GM23338 (cell line): ENCODE data around the gene SETD1B. TPM values are rescaled to one million over a fixed set of nuclear protein-coding genes. Genes with fewer than 3 reads are reported as not detected.

Experiments used
- ATAC-seq: fragments of 200-7000 bp; cut with Tn5 transposase; 3 replicates; pipeline ENCODE4 v1.9.1; 2020
- DNase-seq: peaks from one replicate; pipeline ENCODE4 v3.0.0-alpha.2; 2015; ENCODE audit warnings: low spot score
- H2AFZ ChIP-seq: fragments of 200-600 bp; sonication (generic); 2 replicates; pipeline ENCODE4 v1.8.0; 2016; ENCODE audit warnings: antibody characterized with exemption, mild to moderate bottlenecking, moderate library complexity
- H3F3A ChIP-seq: fragments of 200-600 bp; sonication (generic); replicated peaks from 2 replicates; pipeline ENCODE4 v1.8.0; 2017; ENCODE audit warnings: antibody characterized with exemption, mixed run types, low read depth
- H3K27ac ChIP-seq: fragments of 200-600 bp; sonication (generic); 2 replicates; pipeline ENCODE4 v1.6.1; 2016; ENCODE audit warnings: low read depth
- H3K27me3 ChIP-seq: fragments of 200-600 bp; sonication (generic); 2 replicates; pipeline ENCODE4 v1.8.0; 2016; ENCODE audit warnings: mild to moderate bottlenecking, mixed run types, moderate library complexity; ENCODE audit not compliant: insufficient read depth
- H3K36me3 ChIP-seq: fragments of 200-600 bp; sonication (generic); 2 replicates; pipeline ENCODE4 v1.8.0; 2016; ENCODE audit warnings: mild to moderate bottlenecking; ENCODE audit not compliant: insufficient read depth
- H3K4me1 ChIP-seq: fragments of 200-600 bp; sonication (generic); 2 replicates; pipeline ENCODE4 v1.8.0; 2016; ENCODE audit warnings: mild to moderate bottlenecking, moderate library complexity; ENCODE audit not compliant: insufficient read depth
- H3K4me2 ChIP-seq: fragments of 200-600 bp; sonication (generic); 2 replicates; pipeline ENCODE4 v1.7.1; 2017; ENCODE audit warnings: mixed run types
- H3K4me3 ChIP-seq: fragments of 200-600 bp; sonication (generic); 2 replicates; pipeline ENCODE4 v1.6.1; 2016; ENCODE audit warnings: mixed run types
- H3K79me2 ChIP-seq: fragments of 200-600 bp; sonication (generic); replicated peaks from 2 replicates; pipeline ENCODE4 v1.8.0; 2017; ENCODE audit warnings: mild to moderate bottlenecking; ENCODE audit not compliant: insufficient read depth
- H3K9me2 ChIP-seq: fragments of 200-600 bp; sonication (generic); 2 replicates; pipeline ENCODE4 v1.8.0; 2017; ENCODE audit not compliant: insufficient read depth
- H4K20me1 ChIP-seq: fragments of 200-600 bp; sonication (generic); replicated peaks from 2 replicates; pipeline ENCODE4 v1.8.0; 2017; ENCODE audit warnings: mild to moderate bottlenecking; ENCODE audit not compliant: insufficient read depth
- H3K27ac Mint-ChIP-seq: 2 replicates; pipeline ENCODE4 v1.8.0; 2020; ENCODE audit warnings: inconsistent platforms, mild to moderate bottlenecking, moderate library complexity, mixed read lengths
- H3K27me3 Mint-ChIP-seq: 3 replicates; pipeline ENCODE4 v1.8.0; 2022; ENCODE audit warnings: low read depth, mild to moderate bottlenecking, moderate library complexity, mixed read lengths, inconsistent platforms; ENCODE audit not compliant: insufficient read depth, poor library complexity
- H3K36me3 Mint-ChIP-seq: 3 replicates; pipeline ENCODE4 v1.8.0; 2021; ENCODE audit warnings: low read depth, mild to moderate bottlenecking, inconsistent platforms, moderate library complexity, mixed read lengths
- H3K4me1 Mint-ChIP-seq: 3 replicates; pipeline ENCODE4 v1.8.0; 2020; ENCODE audit warnings: mild to moderate bottlenecking, inconsistent platforms, mixed read lengths
- H3K4me3 Mint-ChIP-seq: 3 replicates; pipeline ENCODE4 v1.8.0; 2021; ENCODE audit warnings: moderate library complexity, mild to moderate bottlenecking, inconsistent platforms, mixed read lengths
- H3K9me3 Mint-ChIP-seq: 3 replicates; pipeline ENCODE4 v1.8.0; 2020; ENCODE audit warnings: moderate library complexity, mild to moderate bottlenecking, inconsistent platforms, mixed read lengths
- EZH2 ChIP-seq: fragments of 200-600 bp; sonication (generic); IDR thresholded peaks from one replicate; pipeline ENCODE4 v1.8.0; 2017; ENCODE audit warnings: antibody characterized with exemption, mild to moderate bottlenecking, low read depth; ENCODE audit not compliant: unreplicated experiment
- JUNB ChIP-seq: IDR thresholded peaks from one replicate; pipeline ENCODE4 v1.6.1; 2016; ENCODE audit warnings: antibody characterized with exemption; ENCODE audit not compliant: unreplicated experiment
- NANOG ChIP-seq: IDR thresholded peaks from 2 replicates; pipeline ENCODE4 v1.6.1; 2016; ENCODE audit warnings: antibody characterized with exemption, borderline replicate concordance
- POLR2AphosphoS5 ChIP-seq: IDR thresholded peaks from 2 replicates; pipeline ENCODE4 v1.6.1; 2016; ENCODE audit warnings: antibody characterized with exemption, low read depth
- STAT1 ChIP-seq: IDR thresholded peaks from one replicate; pipeline ENCODE4 v1.6.1; 2016; ENCODE audit warnings: antibody characterized with exemption; ENCODE audit not compliant: unreplicated experiment
- polyA plus RNA-seq: library from polyadenylated mRNA; unstranded; fragments of >200 nt; fragmentation: Nextera tagmentation; extraction: Ambion mirVana; gene quantifications from 2 replicates; pipeline ENCODE4 v1.2.1, GENCODE V29; 2016
- total RNA-seq: library from RNA; depleted of rRNA; stranded (reverse); fragments of >200 nt; shearing (Covaris generic); gene quantifications from 2 replicates; pipeline ENCODE4 v1.2.3, GENCODE V29; 2014
- TF ChIP-seq, protein P1 (sequence below), 2 experiments: fragments of 200-600 bp in 1 of 2; sonication (generic) in 1 of 2; conservative IDR thresholded peaks; 2 replicates each; pipeline versions ENCODE4 v1.5.1 to v1.6.1; 2016 to 2017; ENCODE audit warnings: antibody characterized with exemption in 2 of 2, low read depth in 2 of 2, mild to moderate bottlenecking in 2 of 2, moderate library complexity in 1 of 2
- TF ChIP-seq, protein P2 (sequence below): IDR thresholded peaks from 2 replicates; pipeline ENCODE4 v1.6.1; 2016; ENCODE audit warnings: antibody characterized with exemption
- TF ChIP-seq, protein P3 (sequence below): IDR thresholded peaks from one replicate; pipeline ENCODE4 v1.6.1; 2018; ENCODE audit warnings: antibody characterized with exemption; ENCODE audit not compliant: unreplicated experiment

The SETD1B gene
- total and polyA plus RNA-seq, 2 experiments from 2014 or later, result 3.1 to 8.7 TPM

DNA sequence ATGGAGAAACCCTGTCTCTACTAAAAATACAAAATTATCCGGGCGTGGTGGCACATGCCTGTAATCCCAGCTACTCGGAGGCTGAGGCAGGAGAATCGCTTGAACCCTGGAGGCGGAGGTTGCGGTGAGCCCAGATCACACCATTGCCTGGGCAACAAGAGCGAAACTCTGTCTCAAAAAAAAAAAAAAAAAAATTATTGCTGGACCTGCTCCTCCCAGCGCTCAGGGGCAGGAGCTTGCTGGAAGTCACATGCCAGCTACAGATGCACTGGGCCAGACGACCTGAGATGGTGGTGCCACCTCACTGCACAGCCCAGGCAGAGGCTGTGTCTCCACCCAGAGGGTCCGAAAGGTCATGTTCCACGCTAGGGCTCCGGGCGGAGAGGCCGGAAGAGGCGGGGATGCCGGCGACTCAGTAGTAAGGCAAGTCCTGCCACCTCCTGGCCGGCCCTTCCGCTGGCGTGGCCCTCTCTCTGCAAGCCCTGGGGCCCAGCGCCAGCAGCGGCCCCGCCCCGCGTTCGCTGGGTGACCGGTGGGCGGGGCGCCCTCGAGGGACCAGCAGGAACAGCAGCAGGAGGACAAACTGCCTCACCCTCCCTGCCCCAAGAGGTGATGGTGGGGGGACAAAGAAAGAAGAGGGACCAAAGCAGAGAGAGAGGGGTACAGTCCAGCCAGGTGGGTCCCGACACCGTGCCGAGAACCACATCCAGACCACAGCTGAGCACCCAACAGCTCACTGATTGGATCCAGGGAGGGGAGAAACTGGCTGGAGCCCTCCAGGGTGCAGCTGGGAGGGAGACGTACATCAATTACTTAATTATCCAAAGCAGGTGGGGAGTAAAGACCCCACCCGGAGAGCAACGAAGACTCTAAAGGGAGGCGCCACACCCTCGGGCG is 6.7 kb upstream of the SETD1B start:
- peak overlapping the region; percentile 53 for H3K4me3 ChIP-seq
- TF ChIP-seq, protein P1, sequence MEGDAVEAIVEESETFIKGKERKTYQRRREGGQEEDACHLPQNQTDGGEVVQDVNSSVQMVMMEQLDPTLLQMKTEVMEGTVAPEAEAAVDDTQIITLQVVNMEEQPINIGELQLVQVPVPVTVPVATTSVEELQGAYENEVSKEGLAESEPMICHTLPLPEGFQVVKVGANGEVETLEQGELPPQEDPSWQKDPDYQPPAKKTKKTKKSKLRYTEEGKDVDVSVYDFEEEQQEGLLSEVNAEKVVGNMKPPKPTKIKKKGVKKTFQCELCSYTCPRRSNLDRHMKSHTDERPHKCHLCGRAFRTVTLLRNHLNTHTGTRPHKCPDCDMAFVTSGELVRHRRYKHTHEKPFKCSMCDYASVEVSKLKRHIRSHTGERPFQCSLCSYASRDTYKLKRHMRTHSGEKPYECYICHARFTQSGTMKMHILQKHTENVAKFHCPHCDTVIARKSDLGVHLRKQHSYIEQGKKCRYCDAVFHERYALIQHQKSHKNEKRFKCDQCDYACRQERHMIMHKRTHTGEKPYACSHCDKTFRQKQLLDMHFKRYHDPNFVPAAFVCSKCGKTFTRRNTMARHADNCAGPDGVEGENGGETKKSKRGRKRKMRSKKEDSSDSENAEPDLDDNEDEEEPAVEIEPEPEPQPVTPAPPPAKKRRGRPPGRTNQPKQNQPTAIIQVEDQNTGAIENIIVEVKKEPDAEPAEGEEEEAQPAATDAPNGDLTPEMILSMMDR (conservative IDR thresholded peaks at IDR 0.05; ENCODE audit: low read depth in 2 of 2), result peak; percentile 32 to 42; a peak in 3 of 4 replicates
- no peak for TF ChIP-seq STAT1
- no peak for TF ChIP-seq EZH2
- no peak for TF ChIP-seq NANOG
- TF ChIP-seq, protein P2, sequence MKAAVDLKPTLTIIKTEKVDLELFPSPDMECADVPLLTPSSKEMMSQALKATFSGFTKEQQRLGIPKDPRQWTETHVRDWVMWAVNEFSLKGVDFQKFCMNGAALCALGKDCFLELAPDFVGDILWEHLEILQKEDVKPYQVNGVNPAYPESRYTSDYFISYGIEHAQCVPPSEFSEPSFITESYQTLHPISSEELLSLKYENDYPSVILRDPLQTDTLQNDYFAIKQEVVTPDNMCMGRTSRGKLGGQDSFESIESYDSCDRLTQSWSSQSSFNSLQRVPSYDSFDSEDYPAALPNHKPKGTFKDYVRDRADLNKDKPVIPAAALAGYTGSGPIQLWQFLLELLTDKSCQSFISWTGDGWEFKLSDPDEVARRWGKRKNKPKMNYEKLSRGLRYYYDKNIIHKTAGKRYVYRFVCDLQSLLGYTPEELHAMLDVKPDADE, result no peak
- no peak for TF ChIP-seq JUNB
- TF ChIP-seq, protein P3, sequence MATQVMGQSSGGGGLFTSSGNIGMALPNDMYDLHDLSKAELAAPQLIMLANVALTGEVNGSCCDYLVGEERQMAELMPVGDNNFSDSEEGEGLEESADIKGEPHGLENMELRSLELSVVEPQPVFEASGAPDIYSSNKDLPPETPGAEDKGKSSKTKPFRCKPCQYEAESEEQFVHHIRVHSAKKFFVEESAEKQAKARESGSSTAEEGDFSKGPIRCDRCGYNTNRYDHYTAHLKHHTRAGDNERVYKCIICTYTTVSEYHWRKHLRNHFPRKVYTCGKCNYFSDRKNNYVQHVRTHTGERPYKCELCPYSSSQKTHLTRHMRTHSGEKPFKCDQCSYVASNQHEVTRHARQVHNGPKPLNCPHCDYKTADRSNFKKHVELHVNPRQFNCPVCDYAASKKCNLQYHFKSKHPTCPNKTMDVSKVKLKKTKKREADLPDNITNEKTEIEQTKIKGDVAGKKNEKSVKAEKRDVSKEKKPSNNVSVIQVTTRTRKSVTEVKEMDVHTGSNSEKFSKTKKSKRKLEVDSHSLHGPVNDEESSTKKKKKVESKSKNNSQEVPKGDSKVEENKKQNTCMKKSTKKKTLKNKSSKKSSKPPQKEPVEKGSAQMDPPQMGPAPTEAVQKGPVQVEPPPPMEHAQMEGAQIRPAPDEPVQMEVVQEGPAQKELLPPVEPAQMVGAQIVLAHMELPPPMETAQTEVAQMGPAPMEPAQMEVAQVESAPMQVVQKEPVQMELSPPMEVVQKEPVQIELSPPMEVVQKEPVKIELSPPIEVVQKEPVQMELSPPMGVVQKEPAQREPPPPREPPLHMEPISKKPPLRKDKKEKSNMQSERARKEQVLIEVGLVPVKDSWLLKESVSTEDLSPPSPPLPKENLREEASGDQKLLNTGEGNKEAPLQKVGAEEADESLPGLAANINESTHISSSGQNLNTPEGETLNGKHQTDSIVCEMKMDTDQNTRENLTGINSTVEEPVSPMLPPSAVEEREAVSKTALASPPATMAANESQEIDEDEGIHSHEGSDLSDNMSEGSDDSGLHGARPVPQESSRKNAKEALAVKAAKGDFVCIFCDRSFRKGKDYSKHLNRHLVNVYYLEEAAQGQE, result no peak
- peak; percentile 65 for TF ChIP-seq POLR2AphosphoS5
- peaks cover 38% of the 10 kb centered on the region for H3K79me2 ChIP-seq
- peaks cover 5% of the 10 kb centered on the region; the same call in 1 of the 3 replicates for H3K9me3 Mint-ChIP-seq
- peaks cover 9% of the 10 kb centered on the region; the same call in 1 of the 2 replicates for H4K20me1 ChIP-seq
- H3K4me3 Mint-ChIP-seq, result peak overlapping the region; percentile 61
- H3K4me1 ChIP-seq, result peaks cover 42% of the 10 kb centered on the region
- H3K36me3 ChIP-seq, result no peaks in the 10 kb centered on the region
- no peak overlapping the region for H2AFZ ChIP-seq
- peak; percentile 94 for DNase-seq
- ATAC-seq, result peak; percentile 18
- peaks cover 41% of the 10 kb centered on the region for H3K27me3 Mint-ChIP-seq
- H3K27me3 ChIP-seq, result no peaks in the 10 kb centered on the region
- H3K36me3 Mint-ChIP-seq, result peaks cover 42% of the 10 kb centered on the region
- H3K4me2 ChIP-seq, result peak overlapping the region; percentile 82
- peaks cover 49% of the 10 kb centered on the region for H3K4me1 Mint-ChIP-seq
- peak overlapping the region; percentile 85 for H3K27ac Mint-ChIP-seq
- H3K27ac ChIP-seq, result peak overlapping the region; percentile 81
- H3F3A ChIP-seq, result peaks cover 40% of the 10 kb centered on the region
- H3K9me2 ChIP-seq, result no peaks in the 10 kb centered on the region
